Frontal cortex (tissue), 4 donors: ENCODE results near the gene PSMD7. TPM values are rescaled to one million over a fixed set of nuclear protein-coding genes. Genes with fewer than 3 reads are reported as not detected.
"Not testable (repeated sequence)": the region's sequence is repeated elsewhere in the genome, so short reads cannot be mapped to it uniquely, and the experiment has no call there.

Experiments
- DNase-seq, 2 donors: peaks; one replicate each; pipeline ENCODE4 v3.0.0; 2012; ENCODE audit warnings: low spot score in 2 of 2
- FAIRE-seq: peaks from 2 replicates; lab custom pipeline; 2012; peaks lifted over from hg19 to GRCh38; lab: Jason Lieb, UNC
- total RNA-seq: library from RNA; depleted of rRNA; stranded (reverse); fragments of >200 nt; gene quantifications from one replicate; pipeline ENCODE4 v1.2.3, GENCODE V29; 2014
- donor health status: control.
- donor health status: control.
- donor health status: control.

PSMD7 gene
- total RNA-seq, 1 donor from 2014 or later = 38.7 TPM

GRCh38 chr16:74339226-74339625, 42.6 kb downstream of the PSMD7 start:
- FAIRE-seq, DNase-seq: not testable (repeated sequence)

GRCh38 chr16:74353038-74353437, 56.4 kb downstream of the PSMD7 start:
- FAIRE-seq, DNase-seq: not testable (repeated sequence)

Other genes with a start within 250 kb of the PSMD7 start
- 0.41 TPM for gene NPIPB15, start 79.5 kb downstream of the PSMD7 start, total RNA-seq
- gene CLEC18B, start 124.7 kb downstream of the PSMD7 start, total RNA-seq = 0.82 TPM